Astrocyte (in vitro differentiated cells and primary cell): ENCODE results near the gene PGA4. TPM values are rescaled to one million over a fixed set of nuclear protein-coding genes. Genes with fewer than 3 reads are reported as not detected.

Experiments
- DNase-seq: peaks from one replicate; pipeline ENCODE4 v3.0.0-alpha.2; 2010; ENCODE audit warnings: low read depth
- FAIRE-seq: peaks from 2 replicates; lab custom pipeline; 2011; peaks lifted over from hg19 to GRCh38; lab: Jason Lieb, UNC
- H2AFZ ChIP-seq: 2 replicates; pipeline ENCODE4 v1.6.0; 2012; ENCODE audit warnings: low read depth, low read length, inconsistent platforms
- H3K27ac ChIP-seq: 2 replicates; pipeline ENCODE4 v1.5.1; 2011; ENCODE audit warnings: low read depth, low read length, inconsistent platforms
- H3K27me3 ChIP-seq: 2 replicates; pipeline ENCODE4 v1.6.0; 2011; ENCODE audit warnings: low read length, inconsistent platforms; ENCODE audit not compliant: insufficient read depth
- H3K36me3 ChIP-seq: 2 replicates; pipeline ENCODE4 v1.5.1; 2011; ENCODE audit warnings: low read length, inconsistent platforms; ENCODE audit not compliant: insufficient read depth
- H3K4me1 ChIP-seq: 2 replicates; pipeline ENCODE4 v1.5.1; 2011; ENCODE audit warnings: low read length, inconsistent platforms; ENCODE audit not compliant: insufficient read depth
- H3K4me2 ChIP-seq: 2 replicates; pipeline ENCODE4 v1.6.0; 2012; ENCODE audit warnings: low read length, inconsistent platforms
- H3K4me3 ChIP-seq: 2 replicates; pipeline ENCODE4 v1.5.1; 2011; ENCODE audit warnings: low read depth, mild to moderate bottlenecking, low read length, inconsistent platforms; ENCODE audit not compliant: insufficient read depth
- H3K79me2 ChIP-seq: 2 replicates; pipeline ENCODE4 v1.6.0; 2012; ENCODE audit warnings: mild to moderate bottlenecking, low read length, inconsistent platforms; ENCODE audit not compliant: insufficient read depth
- H3K9ac ChIP-seq: 2 replicates; pipeline ENCODE4 v1.6.0; 2012; ENCODE audit warnings: mild to moderate bottlenecking, low read length, inconsistent platforms
- H3K9me3 ChIP-seq: 2 replicates; pipeline ENCODE4 v1.5.1; 2012; ENCODE audit warnings: low read depth, mild to moderate bottlenecking, low read length, inconsistent platforms; ENCODE audit not compliant: insufficient read depth
- H4K20me1 ChIP-seq: 2 replicates; pipeline ENCODE4 v1.6.0; 2012; ENCODE audit warnings: low read length, inconsistent platforms; ENCODE audit not compliant: insufficient read depth
- H3K27ac Mint-ChIP-seq: one replicate; pipeline ENCODE4 v1.8.0; 2021; ENCODE audit warnings: mild to moderate bottlenecking, mixed read lengths; ENCODE audit not compliant: unreplicated experiment
- H3K27me3 Mint-ChIP-seq: one replicate; pipeline ENCODE4 v1.8.0; 2021; ENCODE audit warnings: low read depth, mixed read lengths; ENCODE audit not compliant: unreplicated experiment
- H3K36me3 Mint-ChIP-seq: one replicate; pipeline ENCODE4 v1.8.0; 2021; ENCODE audit warnings: low read depth, mixed read lengths; ENCODE audit not compliant: unreplicated experiment
- H3K4me1 Mint-ChIP-seq: one replicate; pipeline ENCODE4 v1.8.0; 2021; ENCODE audit warnings: low read depth, mixed read lengths; ENCODE audit not compliant: unreplicated experiment
- H3K4me3 Mint-ChIP-seq: one replicate; pipeline ENCODE4 v1.8.0; 2021; ENCODE audit warnings: mild to moderate bottlenecking, moderate library complexity, mixed read lengths; ENCODE audit not compliant: unreplicated experiment
- H3K9me3 Mint-ChIP-seq: one replicate; pipeline ENCODE4 v1.8.0; 2021; ENCODE audit warnings: mild to moderate bottlenecking, mixed read lengths; ENCODE audit not compliant: unreplicated experiment
- CTCF ChIP-seq: IDR thresholded peaks from 2 replicates; pipeline ENCODE4 v1.5.1; 2011; ENCODE audit warnings: low read depth, mild to moderate bottlenecking, inconsistent platforms, low read length, moderate library complexity; ENCODE audit not compliant: insufficient read depth
- EZH2 ChIP-seq: IDR thresholded peaks from 2 replicates; pipeline ENCODE4 v1.6.1; 2012; ENCODE audit warnings: mild to moderate bottlenecking, low read length, inconsistent platforms; ENCODE audit not compliant: insufficient read depth
- total RNA-seq: library from RNA; stranded (reverse); gene quantifications from 2 replicates; pipeline ENCODE4 v1.2.1, GENCODE V29; 2021

Gene PGA4
- total RNA-seq, 1 donor from 2014 or later, result 0.86 TPM

DNA sequence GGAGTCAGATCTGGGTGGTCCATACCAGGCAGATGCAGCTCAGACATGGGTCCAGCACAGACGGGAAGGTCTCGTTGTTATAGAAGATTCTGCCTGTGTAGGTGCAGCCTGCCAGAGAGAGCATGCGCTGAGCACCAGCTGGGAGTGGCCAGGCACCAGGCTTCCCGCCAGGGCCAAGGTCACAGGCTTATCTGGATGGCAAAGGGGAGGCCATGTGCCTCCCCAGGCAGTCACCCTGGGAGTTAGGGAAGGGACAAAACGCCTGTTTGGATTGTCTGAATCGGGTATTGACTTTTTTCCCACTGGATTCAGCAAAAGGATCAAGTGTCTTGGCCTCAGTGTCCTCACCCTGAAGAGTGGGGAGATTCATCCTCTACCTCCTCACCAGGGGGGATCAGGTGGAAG, 45.3 kb downstream of the PGA4 start:
- Mint-ChIP-seq H3K4me3 (no peak overlapping the region), H3K27me3 (peaks cover 2% of the 10 kb centered on the region), H3K9me3 (no peaks in the 10 kb centered on the region), H3K27ac (peak overlapping the region; percentile 53), H3K4me1 (peaks cover 3% of the 10 kb centered on the region), H3K36me3 (peaks cover 10% of the 10 kb centered on the region)
- Histone ChIP-seq H3K36me3 (no peaks in the 10 kb centered on the region), H3K4me3 (no peak overlapping the region), H4K20me1 (peaks cover 4% of the 10 kb centered on the region), H3K9me3 (no peaks in the 10 kb centered on the region), H3K4me2 (no peak overlapping the region), H3K4me1 (no peaks in the 10 kb centered on the region), H3K79me2 (no peaks in the 10 kb centered on the region), H3K27me3 (no peaks in the 10 kb centered on the region), H2AFZ (no peak overlapping the region), H3K9ac (no peak overlapping the region), H3K27ac (no peak overlapping the region)
- FAIRE-seq (no peak), DNase-seq (no peak)
- TF ChIP-seq EZH2 (no peak), CTCF (no peak)

DNA sequence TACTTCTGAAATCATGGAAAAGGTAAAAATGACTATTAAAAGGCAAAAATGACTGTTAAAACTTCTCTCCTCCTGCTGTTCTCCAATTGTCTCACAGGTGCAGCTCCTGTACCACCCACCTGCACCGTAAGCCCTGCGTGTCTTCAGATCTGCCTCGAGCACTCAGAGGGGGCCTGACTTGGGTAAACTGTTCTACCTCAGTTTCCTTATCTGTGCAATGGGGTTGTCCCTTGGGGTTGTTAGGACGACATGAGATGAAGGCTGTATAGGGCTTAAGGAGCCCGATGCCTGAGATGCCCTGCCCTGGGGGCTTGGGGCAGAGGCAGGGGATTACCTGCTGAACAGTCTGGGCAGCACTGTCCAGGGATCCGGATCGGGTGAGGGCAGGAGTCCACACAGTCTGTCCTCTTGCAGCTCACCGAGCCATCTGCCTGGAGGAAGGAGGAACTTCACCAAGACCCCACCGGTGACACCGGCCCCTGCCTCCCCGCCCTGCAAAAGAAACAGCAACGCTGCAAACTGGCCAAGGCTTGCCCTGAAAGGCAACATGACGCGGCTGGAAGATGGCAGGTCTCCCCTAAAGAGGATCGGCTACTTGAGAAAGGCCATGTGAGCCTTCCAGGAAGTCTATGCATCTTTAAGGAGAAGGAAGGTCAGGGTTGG, 46.6 kb downstream of the PGA4 start:
- no peak overlapping the region for H3K4me3 Mint-ChIP-seq
- H3K9me3 Mint-ChIP-seq, result no peaks in the 10 kb centered on the region
- H3K27me3 Mint-ChIP-seq, result no peaks in the 10 kb centered on the region
- no peak overlapping the region for H3K27ac Mint-ChIP-seq
- TF ChIP-seq EZH2 (no peak), CTCF (no peak)
- no peak overlapping the region for H3K9ac ChIP-seq
- no peak for FAIRE-seq
- H3K4me1 Mint-ChIP-seq, result peaks cover 3% of the 10 kb centered on the region
- no peaks in the 10 kb centered on the region for H3K27me3 ChIP-seq
- peaks cover 9% of the 10 kb centered on the region for H3K36me3 Mint-ChIP-seq
- no peaks in the 10 kb centered on the region for H3K36me3 ChIP-seq
- no peak for DNase-seq
- no peaks in the 10 kb centered on the region for H3K4me1 ChIP-seq
- H3K4me3 ChIP-seq, result no peak overlapping the region
- no peaks in the 10 kb centered on the region for H3K9me3 ChIP-seq
- no peak overlapping the region for H2AFZ ChIP-seq
- peaks cover 14% of the 10 kb centered on the region for H4K20me1 ChIP-seq
- no peak overlapping the region for H3K4me2 ChIP-seq
- H3K79me2 ChIP-seq, result no peaks in the 10 kb centered on the region
- H3K27ac ChIP-seq, result no peak overlapping the region

DNA sequence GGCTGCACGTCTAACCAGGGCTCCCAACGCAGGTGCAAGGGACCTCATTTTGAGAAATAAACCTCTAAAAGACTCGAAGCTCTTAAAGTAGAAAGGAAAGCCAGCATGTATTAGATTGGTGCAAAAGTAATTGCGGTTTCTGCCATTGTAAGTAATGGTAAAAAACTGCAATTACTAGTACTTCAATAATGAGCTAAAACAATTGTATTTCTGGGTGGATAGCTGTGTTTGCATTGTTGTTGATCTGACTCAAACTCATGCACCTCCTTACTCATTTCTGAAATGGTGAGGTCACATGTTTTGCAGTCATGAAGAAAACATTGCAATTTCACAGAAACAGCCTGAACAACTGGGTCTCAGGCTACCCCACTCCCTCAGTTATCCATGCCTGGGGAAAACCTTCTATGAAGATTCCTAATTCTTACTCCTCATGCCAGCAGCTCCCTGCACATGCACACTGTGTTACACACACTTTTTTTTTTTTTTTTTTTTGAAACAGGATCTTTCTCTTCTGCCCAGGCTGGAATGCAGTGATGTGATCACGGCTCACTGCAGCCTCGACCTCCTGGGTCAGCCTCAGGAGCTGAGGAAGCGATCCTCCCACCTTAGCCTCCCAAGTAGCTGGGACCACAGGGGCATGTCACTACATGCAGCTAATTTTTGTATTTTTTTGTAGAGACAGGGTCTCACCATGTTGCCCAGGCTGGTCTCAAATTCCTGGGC, 48.4 kb downstream of the PGA4 start:
- no peaks in the 10 kb centered on the region for H3K9me3 ChIP-seq
- no peaks in the 10 kb centered on the region for H3K9me3 Mint-ChIP-seq
- H3K4me3 ChIP-seq, result no peak overlapping the region
- H3K27ac ChIP-seq, result no peak overlapping the region
- H3K79me2 ChIP-seq, result no peaks in the 10 kb centered on the region
- no peak overlapping the region for H3K4me3 Mint-ChIP-seq
- FAIRE-seq (no peak), DNase-seq (peak; percentile 24)
- H4K20me1 ChIP-seq, result peaks cover 21% of the 10 kb centered on the region
- H3K27me3 Mint-ChIP-seq, result no peaks in the 10 kb centered on the region
- H3K4me1 Mint-ChIP-seq, result peaks cover 3% of the 10 kb centered on the region
- H2AFZ ChIP-seq, result no peak overlapping the region
- no peak for TF ChIP-seq CTCF
- TF ChIP-seq EZH2, result no peak
- H3K4me2 ChIP-seq, result no peak overlapping the region
- no peaks in the 10 kb centered on the region for H3K36me3 ChIP-seq
- H3K36me3 Mint-ChIP-seq, result peaks cover 19% of the 10 kb centered on the region
- H3K27ac Mint-ChIP-seq, result no peak overlapping the region
- H3K4me1 ChIP-seq, result no peaks in the 10 kb centered on the region
- H3K27me3 ChIP-seq, result peaks cover 4% of the 10 kb centered on the region
- no peak overlapping the region for H3K9ac ChIP-seq
